SU-DHL-6 (cell line): ENCODE measurements around the gene PFN1.

Experiments used
- H2AFZ ChIP-seq: fragments of 200-600 bp; sonication (generic); 2 replicates; pipeline ENCODE4 v1.6.1; 2014; ENCODE audit warnings: low read depth, mild to moderate bottlenecking, moderate library complexity, mixed read lengths, antibody characterized with exemption, low read length; ENCODE audit not compliant: severe bottlenecking
- H3F3A ChIP-seq: fragments of 200-600 bp; shearing (Covaris generic); 2 replicates; pipeline ENCODE4 v1.6.0; 2016; ENCODE audit warnings: antibody characterized with exemption, mild to moderate bottlenecking; ENCODE audit not compliant: insufficient read depth
- H3K27ac ChIP-seq: fragments of 200-600 bp; sonication (generic); 2 replicates; pipeline ENCODE4 v1.5.1; 2016; ENCODE audit warnings: low read depth, mild to moderate bottlenecking, low read length, moderate library complexity, mixed read lengths
- H3K27me3 ChIP-seq: fragments of 200-600 bp; sonication (generic), shearing (Covaris generic); 2 replicates; pipeline ENCODE4 v1.6.0; 2014; ENCODE audit warnings: mild to moderate bottlenecking, low read length
- H3K36me3 ChIP-seq: fragments of 200-600 bp; sonication (generic); 2 replicates; pipeline ENCODE4 v1.6.1; 2014; ENCODE audit warnings: mild to moderate bottlenecking, low read length, mixed read lengths
- H3K4me2 ChIP-seq: fragments of 300-600, 200-600 bp; shearing (Covaris generic), sonication (generic); 2 replicates; pipeline ENCODE4 v1.6.0; 2014; ENCODE audit warnings: low read length, low read depth, mild to moderate bottlenecking; ENCODE audit not compliant: poor library complexity, severe bottlenecking
- H3K4me3 ChIP-seq: fragments of 200-600 bp; sonication (generic); 2 replicates; pipeline ENCODE4 v1.5.1; 2014; ENCODE audit warnings: antibody characterized with exemption, low read length, mild to moderate bottlenecking, mixed read lengths; ENCODE audit not compliant: insufficient read depth, poor library complexity, severe bottlenecking
- H3K79me2 ChIP-seq: fragments of 200-600 bp; sonication (generic); 2 replicates; pipeline ENCODE4 v1.6.1; 2014; ENCODE audit warnings: mild to moderate bottlenecking, low read length, moderate library complexity; ENCODE audit not compliant: insufficient read depth
- H3K9ac ChIP-seq: fragments of 200-600 bp; sonication (generic); 2 replicates; pipeline ENCODE4 v1.7.0; 2014; ENCODE audit warnings: mild to moderate bottlenecking, low read length
- H3K9me2 ChIP-seq: fragments of 200-600 bp; sonication (generic); replicated peaks from 2 replicates; pipeline ENCODE4 v1.6.1; 2014; ENCODE audit warnings: low read length; ENCODE audit not compliant: insufficient read depth
- H3K9me3 ChIP-seq: fragments of 200-600 bp; sonication (generic); 2 replicates; pipeline ENCODE4 v1.6.1; 2014; ENCODE audit warnings: low read length, mixed read lengths; ENCODE audit not compliant: insufficient read depth
- H4K20me1 ChIP-seq: fragments of 200-600 bp; sonication (generic); 2 replicates; pipeline ENCODE4 v1.6.1; 2014; ENCODE audit warnings: low read depth, mild to moderate bottlenecking, antibody characterized with exemption, low read length, moderate library complexity, mixed read lengths
- CTCF ChIP-seq: fragments of 200-600 bp; sonication (generic); IDR thresholded peaks from one replicate; pipeline ENCODE4 v1.5.1; 2017; ENCODE audit warnings: antibody characterized with exemption, mild to moderate bottlenecking, low read length, moderate library complexity; ENCODE audit not compliant: insufficient read depth, poor library complexity, severe bottlenecking
- EZH2phosphoT487 ChIP-seq: fragments of 200-600 bp; sonication (generic), shearing (Covaris generic); conservative IDR thresholded peaks from 2 replicates; pipeline ENCODE4 v1.6.1; 2018; ENCODE audit warnings: mild to moderate bottlenecking, antibody characterized with exemption, low read length, moderate library complexity, mixed read lengths

PFN1 gene

DNA sequence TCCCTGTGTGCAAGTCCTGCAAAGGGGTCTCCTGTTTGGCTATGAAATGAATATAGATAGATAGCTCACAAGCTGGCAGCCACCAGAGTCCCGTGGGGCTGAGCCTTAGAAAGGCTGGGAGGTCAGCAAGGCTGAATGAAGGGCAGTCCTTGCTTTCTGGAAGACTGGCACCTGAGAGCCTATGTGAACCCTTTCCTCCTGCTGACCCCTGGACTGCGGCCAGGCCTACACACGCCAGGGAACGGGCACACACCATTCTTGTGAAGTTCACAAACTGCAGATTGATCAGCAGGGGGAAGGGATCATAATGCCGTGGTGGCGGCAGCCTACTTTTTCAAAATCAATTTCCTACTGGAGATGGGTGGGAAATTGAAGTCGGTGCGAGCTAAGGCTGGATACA is 50.0 kb downstream of the PFN1 start:
- Histone ChIP-seq H3K9me2 (no peaks in the 10 kb centered on the region), H3K9ac (no peak overlapping the region), H4K20me1 (no peaks in the 10 kb centered on the region), H2AFZ (no peak overlapping the region), H3K79me2 (no peaks in the 10 kb centered on the region), H3K27ac (no peak overlapping the region), H3K36me3 (no peaks in the 10 kb centered on the region), H3K4me2 (no peak overlapping the region), H3K27me3 (no peaks in the 10 kb centered on the region), H3K4me3 (no peak overlapping the region), H3K9me3 (no peaks in the 10 kb centered on the region), H3F3A (peaks cover 5% of the 10 kb centered on the region; the same call in 1 of the 2 replicates)
- TF ChIP-seq CTCF (no peak), EZH2phosphoT487 (no peak)

- Histone ChIP-seq H3K4me2 (no peak overlapping the region), H3K9me3 (no peaks in the 10 kb centered on the region), H2AFZ (no peak overlapping the region), H3K27ac (no peak overlapping the region), H3K9ac (no peak overlapping the region), H3K79me2 (no peaks in the 10 kb centered on the region), H3K36me3 (no peaks in the 10 kb centered on the region), H3F3A (peaks cover 5% of the 10 kb centered on the region; the same call in 1 of the 2 replicates), H3K27me3 (no peaks in the 10 kb centered on the region), H3K9me2 (no peaks in the 10 kb centered on the region), H4K20me1 (no peaks in the 10 kb centered on the region), H3K4me3 (no peak overlapping the region)
- TF ChIP-seq EZH2phosphoT487 (no peak), CTCF (no peak)
Measured at GRCh38 chr17:4897785-4898184, 50.5 kb downstream of the PFN1 start.

DNA sequence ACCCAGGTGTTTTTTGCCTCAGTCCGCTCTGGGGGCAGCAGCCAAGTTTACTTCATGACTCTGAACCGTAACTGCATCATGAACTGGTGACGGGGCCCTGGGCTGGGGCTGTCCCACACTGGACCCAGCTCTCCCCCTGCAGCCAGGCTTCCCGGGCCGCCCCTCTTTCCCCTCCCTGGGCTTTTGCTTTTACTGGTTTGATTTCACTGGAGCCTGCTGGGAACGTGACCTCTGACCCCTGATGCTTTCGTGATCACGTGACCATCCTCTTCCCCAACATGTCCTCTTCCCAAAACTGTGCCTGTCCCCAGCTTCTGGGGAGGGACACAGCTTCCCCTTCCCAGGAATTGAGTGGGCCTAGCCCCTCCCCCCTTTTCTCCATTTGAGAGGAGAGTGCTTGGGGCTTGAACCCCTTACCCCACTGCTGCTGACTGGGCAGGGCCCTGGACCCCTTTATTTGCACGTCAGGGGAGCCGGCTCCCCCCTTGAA is 51.1 kb downstream of the PFN1 start:
- Histone ChIP-seq H3K27me3 (no peaks in the 10 kb centered on the region), H4K20me1 (no peaks in the 10 kb centered on the region), H2AFZ (no peak overlapping the region), H3K27ac (no peak overlapping the region), H3K4me2 (no peak overlapping the region), H3K4me3 (no peak overlapping the region), H3K9me3 (no peaks in the 10 kb centered on the region), H3K36me3 (no peaks in the 10 kb centered on the region), H3K79me2 (no peaks in the 10 kb centered on the region), H3K9me2 (no peaks in the 10 kb centered on the region), H3K9ac (no peak overlapping the region), H3F3A (peaks cover 5% of the 10 kb centered on the region; the same call in 1 of the 2 replicates)
- TF ChIP-seq CTCF, result no peak
- TF ChIP-seq EZH2phosphoT487, result no peak
